ENCODE measurements around the gene GPR155. TPM values are rescaled to one million over a fixed set of nuclear protein-coding genes. Genes with fewer than 3 reads are reported as not detected.

GPR155 gene
- total RNA-seq, 1 donor from 2014 or later = 6.2 TPM

DNA sequence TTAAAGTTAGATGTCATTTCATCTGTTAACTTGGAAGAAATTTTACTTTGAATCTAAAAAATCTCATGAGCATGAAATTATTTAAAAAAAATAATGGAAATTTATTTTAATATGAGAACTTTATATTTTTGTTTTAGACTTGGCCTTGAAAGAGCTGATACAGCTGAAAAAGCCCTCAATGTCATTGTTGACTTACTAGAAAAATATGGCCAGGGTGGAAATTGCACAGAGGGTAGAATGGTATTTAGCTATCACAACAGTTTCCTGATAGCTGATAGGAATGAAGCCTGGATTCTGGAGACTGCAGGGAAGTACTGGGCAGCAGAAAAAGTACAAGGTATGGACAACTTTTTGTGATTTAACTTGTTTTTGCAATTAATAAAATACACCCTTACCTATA is 86.0 kb downstream of the GPR155 start:
- TF ChIP-seq, protein P1, sequence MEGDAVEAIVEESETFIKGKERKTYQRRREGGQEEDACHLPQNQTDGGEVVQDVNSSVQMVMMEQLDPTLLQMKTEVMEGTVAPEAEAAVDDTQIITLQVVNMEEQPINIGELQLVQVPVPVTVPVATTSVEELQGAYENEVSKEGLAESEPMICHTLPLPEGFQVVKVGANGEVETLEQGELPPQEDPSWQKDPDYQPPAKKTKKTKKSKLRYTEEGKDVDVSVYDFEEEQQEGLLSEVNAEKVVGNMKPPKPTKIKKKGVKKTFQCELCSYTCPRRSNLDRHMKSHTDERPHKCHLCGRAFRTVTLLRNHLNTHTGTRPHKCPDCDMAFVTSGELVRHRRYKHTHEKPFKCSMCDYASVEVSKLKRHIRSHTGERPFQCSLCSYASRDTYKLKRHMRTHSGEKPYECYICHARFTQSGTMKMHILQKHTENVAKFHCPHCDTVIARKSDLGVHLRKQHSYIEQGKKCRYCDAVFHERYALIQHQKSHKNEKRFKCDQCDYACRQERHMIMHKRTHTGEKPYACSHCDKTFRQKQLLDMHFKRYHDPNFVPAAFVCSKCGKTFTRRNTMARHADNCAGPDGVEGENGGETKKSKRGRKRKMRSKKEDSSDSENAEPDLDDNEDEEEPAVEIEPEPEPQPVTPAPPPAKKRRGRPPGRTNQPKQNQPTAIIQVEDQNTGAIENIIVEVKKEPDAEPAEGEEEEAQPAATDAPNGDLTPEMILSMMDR (conservative IDR thresholded peaks at IDR 0.05) = no peak
- Mint-ChIP-seq H3K4me3 (no peak overlapping the region), H3K36me3 (peaks cover 13% of the 10 kb centered on the region), H3K27ac (no peak overlapping the region), H3K9me3 (no peaks in the 10 kb centered on the region), H3K27me3 (no peaks in the 10 kb centered on the region), H3K4me1 (ENCODE audit: unreplicated experiment) (no peaks in the 10 kb centered on the region)
- no peak for DNase-seq (ENCODE audit: extremely low spot score, unreplicated experiment)

DNA sequence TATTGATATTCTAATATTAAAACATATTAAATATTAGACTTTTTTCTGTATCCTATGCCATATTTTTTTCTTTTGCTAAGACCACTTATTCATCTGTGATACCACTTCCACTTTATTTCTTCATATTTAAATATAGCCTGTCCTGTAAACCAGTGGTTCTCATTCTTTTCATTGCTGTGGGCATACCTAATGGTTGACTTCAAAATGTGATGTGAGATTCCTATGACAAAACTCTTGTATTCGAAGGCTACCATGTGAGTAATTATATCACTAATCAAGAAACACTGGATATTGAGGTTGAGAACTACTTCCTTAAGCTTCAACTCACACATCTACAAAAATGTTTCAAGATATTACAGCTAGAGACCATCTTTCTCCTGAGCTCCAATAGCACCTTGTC is 87.7 kb downstream of the GPR155 start:
- DNase-seq (ENCODE audit: extremely low spot score, unreplicated experiment) = no peak
- TF ChIP-seq, protein P1 (conservative IDR thresholded peaks at IDR 0.05) = no peak
- Mint-ChIP-seq H3K4me3 (no peak overlapping the region), H3K4me1 (ENCODE audit: unreplicated experiment) (peaks cover 6% of the 10 kb centered on the region), H3K9me3 (no peaks in the 10 kb centered on the region), H3K36me3 (peaks cover 13% of the 10 kb centered on the region), H3K27me3 (no peaks in the 10 kb centered on the region), H3K27ac (no peak overlapping the region)

DNA sequence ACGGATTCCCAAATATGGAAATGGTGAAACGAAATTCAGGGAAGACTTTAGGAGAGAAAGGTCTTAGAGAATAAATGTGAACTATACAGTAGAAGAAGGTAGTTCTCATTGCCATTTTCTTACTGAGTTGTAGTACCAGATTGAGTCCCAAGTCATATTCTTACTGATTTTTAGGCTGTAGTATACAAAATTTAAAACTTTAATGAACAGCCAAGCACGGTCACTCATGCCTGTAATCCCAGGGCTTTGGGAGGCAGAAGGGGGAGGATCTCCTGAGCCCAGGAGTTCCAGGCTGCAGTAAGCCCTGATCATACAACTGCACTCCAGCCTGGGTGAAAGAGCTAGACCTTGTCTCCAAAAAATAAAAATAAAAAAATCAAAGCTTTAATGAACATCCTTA is 89.1 kb downstream of the GPR155 start:
- Mint-ChIP-seq H3K4me3 (no peak overlapping the region), H3K36me3 (peaks cover 9% of the 10 kb centered on the region), H3K9me3 (no peaks in the 10 kb centered on the region), H3K27me3 (no peaks in the 10 kb centered on the region), H3K4me1 (ENCODE audit: unreplicated experiment) (peaks cover 14% of the 10 kb centered on the region), H3K27ac (no peak overlapping the region)
- DNase-seq (ENCODE audit: extremely low spot score, unreplicated experiment) = no peak
- TF ChIP-seq, protein P1 (conservative IDR thresholded peaks at IDR 0.05) = no peak

DNA sequence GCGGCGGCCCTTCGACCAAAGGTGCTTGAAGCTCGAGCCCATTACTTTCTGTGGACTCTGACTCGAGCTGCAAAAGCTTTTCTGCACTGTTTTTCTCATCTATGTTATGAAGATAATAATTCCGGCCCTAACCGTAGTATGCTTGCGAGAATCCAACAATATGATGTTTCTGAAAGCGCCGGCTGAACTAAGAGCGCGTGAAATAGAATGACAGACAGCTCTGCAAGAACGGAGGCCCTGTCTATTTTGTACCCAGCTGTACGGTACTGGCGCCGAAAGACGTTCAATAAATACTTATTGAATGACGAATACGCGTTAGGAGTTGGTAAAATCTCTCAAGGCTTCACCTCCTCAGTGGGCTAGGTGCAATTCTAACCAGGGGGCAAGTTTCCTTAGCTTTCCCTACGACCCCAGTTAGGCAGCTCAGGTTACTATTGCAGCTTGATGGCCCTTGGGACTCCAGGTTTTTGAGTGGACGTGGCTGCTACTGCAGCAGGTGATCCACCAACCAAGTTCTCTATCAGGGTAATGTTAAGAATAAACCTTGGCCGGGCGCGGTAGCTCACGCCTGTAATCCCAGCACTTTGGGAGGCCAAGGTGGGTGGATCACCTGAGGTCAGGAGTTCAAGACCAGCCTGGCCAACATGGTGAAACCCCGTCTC is 90.7 kb downstream of the GPR155 start:
- no peaks in the 10 kb centered on the region for H3K9me3 Mint-ChIP-seq
- no peak for DNase-seq (ENCODE audit: extremely low spot score, unreplicated experiment)
- H3K4me3 Mint-ChIP-seq = peak overlapping the region; percentile 99
- H3K27me3 Mint-ChIP-seq = no peaks in the 10 kb centered on the region
- H3K36me3 Mint-ChIP-seq = peaks cover 10% of the 10 kb centered on the region
- peaks cover 19% of the 10 kb centered on the region for H3K4me1 Mint-ChIP-seq (ENCODE audit: unreplicated experiment)
- H3K27ac Mint-ChIP-seq = peak overlapping the region; percentile 98
- TF ChIP-seq, protein P1 (conservative IDR thresholded peaks at IDR 0.05) = no peak

DNA sequence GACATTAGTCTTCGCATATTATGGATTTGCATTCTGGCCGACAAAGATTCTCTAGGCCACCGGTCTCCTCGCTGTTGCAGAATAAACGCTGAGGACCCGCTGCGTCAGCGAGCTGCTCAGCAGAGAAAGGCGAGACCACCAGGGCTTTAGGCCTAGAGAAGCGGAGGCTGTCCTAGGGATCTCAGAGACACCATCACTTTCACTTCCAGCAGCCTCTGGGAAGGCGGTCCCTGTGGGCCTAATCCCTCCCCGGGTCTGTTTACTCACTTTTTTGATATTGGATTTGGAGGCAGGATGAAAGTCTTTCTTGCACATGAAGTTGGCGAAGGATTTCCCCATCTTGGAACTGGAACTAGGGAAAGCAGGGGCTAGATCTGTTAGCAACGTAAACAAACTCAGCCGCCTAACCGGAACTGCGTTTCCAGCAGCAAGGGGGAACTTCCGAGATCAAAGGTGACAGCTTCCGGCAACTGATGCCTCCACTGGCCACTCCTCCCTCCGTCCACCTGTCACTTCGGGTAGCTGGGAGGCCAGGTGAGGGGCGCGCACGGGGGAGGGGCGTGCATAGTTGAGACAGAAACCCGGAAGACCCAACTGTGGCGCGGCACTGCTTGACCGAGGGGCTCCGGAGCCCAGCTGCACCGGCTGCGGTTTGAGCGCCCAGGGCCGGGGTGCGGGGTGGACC is 91.4 kb downstream of the GPR155 start, which contains the start of gene SCRN3:
Gene SCRN3, plus strand, starts transcription at position 447 of the 685 bp plus-strand sequence. CDS start 2,554 bp downstream, outside the sequence.
- Mint-ChIP-seq H3K9me3 (no peaks in the 10 kb centered on the region), H3K27ac (peak within 1 kb of the TSS; percentile 98), H3K4me3 (peak within 1 kb of the TSS; percentile 99), H3K27me3 (no peaks in the 10 kb centered on the region), H3K4me1 (ENCODE audit: unreplicated experiment) (peaks cover 19% of the 10 kb centered on the region), H3K36me3 (peaks cover 12% of the 10 kb centered on the region)
- DNase-seq (ENCODE audit: extremely low spot score, unreplicated experiment) = peak; percentile 80
- TF ChIP-seq, protein P1 (conservative IDR thresholded peaks at IDR 0.05) = no peak
